ENCODE measurements around the gene ALPG. TPM values are rescaled to one million over a fixed set of nuclear protein-coding genes. Genes with fewer than 3 reads are reported as not detected.
A peak's percentile ranks its signal among the peaks of the same experiment; 100 is the strongest.
"Not testable (repeated sequence)": the region's sequence is repeated elsewhere in the genome, so short reads cannot be mapped to it uniquely, and the experiment has no call there.

The ALPG gene
- total RNA-seq, 1 experiment from 2014 or later = not detected

- not testable (repeated sequence) for H3K4me3 ChIP-seq; H3K27ac ChIP-seq; H3K36me3 ChIP-seq; DNase-seq; H3K4me1 ChIP-seq; H3K9me3 ChIP-seq (replicated peaks)
- peaks cover 13% of the 10 kb centered on the region; the same call in 1 of the 2 replicates for H3K27me3 ChIP-seq
Observed at GRCh38 chr2:232443669-232444408, 37.2 kb downstream of the ALPG start.

DNA sequence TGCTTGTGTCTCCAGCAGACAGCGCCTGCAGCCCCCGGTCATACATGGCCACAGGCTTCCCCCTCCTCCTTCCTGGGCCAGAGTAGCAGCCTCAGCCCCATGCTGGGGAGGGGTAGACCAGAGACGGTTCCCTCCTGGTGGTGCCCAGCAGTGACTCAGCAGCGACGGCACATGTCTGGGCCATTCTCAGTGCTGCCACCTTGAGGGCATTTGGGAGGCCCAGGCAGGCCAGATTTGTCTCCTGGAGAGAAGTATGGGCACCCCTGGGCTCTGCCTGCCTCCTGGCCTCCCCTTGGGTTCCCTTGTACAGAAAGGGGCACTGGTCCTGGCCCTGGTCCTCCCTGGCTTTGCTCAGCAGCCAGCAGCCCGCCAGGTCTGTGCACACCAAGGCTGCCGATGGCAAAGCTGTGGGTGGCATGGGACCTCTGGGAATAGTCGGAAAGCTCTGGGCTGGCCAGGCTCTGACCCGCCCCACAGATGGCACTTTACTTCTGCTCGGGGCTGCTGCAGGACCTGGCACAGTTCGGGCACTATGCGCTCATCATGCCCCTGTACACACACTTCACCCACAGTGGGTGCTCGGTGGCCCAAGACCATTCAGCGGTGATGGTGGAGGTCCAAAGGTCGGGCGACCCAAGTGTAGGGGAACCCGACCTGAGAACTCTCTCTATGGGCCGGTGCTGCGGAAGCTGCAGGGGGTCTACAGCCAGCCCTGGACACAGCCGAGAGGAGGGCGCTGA lies 37.9 kb downstream of the ALPG start:
- H3K9me3 ChIP-seq (replicated peaks) = no peaks in the 10 kb centered on the region
- DNase-seq = peak; percentile 60 to 70
- H3K36me3 ChIP-seq = no peaks in the 10 kb centered on the region
- no peak overlapping the region for H3K4me3 ChIP-seq
- H3K27me3 ChIP-seq = peaks cover 10% of the 10 kb centered on the region; the same call in 1 of the 2 replicates
- H3K27ac ChIP-seq = no peak overlapping the region
- peaks cover 5% of the 10 kb centered on the region; the same call in 1 of the 2 replicates for H3K4me1 ChIP-seq

DNA sequence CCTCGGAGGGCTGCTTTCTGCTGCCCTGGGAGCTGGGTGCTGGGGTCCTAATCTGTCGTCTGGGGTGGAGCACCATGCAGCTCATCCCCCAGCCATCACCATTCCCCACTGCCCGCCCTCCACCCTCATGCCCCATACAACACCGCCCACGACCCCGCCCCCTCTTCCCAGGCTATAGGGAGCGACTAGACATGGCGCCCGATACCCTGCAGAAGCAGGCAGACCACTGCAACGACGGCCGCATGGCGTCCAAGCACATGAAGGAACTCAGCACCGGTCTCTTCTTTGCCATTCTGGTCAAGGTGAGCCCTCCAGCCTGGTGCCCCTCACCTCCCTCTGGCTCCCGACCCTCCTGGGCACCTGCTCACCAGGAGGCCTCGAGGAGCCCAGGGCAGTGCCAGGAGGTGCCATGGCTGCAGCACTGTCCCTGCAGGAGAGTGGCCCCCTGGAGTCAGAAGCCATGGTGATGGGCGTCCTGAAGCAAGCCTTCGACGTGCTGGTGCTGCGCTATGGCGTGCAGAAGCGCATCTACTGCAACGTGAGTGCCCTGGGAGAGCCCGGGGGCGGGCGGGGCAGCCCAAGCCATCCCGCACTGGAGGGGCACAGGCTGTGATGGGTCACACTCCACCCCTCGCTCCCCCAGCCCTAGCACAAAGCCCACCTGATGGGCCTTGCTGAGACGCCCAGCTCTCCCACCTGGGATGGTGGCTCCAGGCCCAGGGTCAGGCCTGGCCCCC lies 38.7 kb downstream of the ALPG start:
- H3K4me3 ChIP-seq; H3K4me1 ChIP-seq; H3K9me3 ChIP-seq (replicated peaks); H3K36me3 ChIP-seq; DNase-seq; H3K27ac ChIP-seq: not testable (repeated sequence)
- peaks cover 16% of the 10 kb centered on the region for H3K27me3 ChIP-seq

GRCh38 chr2:232446266-232446777 lies 39.7 kb downstream of the ALPG start:
- H3K27me3 ChIP-seq = peaks cover 20% of the 10 kb centered on the region
- not testable (repeated sequence) for DNase-seq; H3K4me1 ChIP-seq; H3K36me3 ChIP-seq; H3K27ac ChIP-seq; H3K4me3 ChIP-seq; H3K9me3 ChIP-seq (replicated peaks)

GRCh38 chr2:232447091-232447620 lies 40.5 kb downstream of the ALPG start:
- Histone ChIP-seq H3K4me3 (no peak overlapping the region), H3K27ac (no peak overlapping the region), H3K4me1 (peaks cover 5% of the 10 kb centered on the region; the same call in 1 of the 2 replicates), H3K27me3 (peaks cover 20% of the 10 kb centered on the region), H3K9me3 (replicated peaks) (no peaks in the 10 kb centered on the region), H3K36me3 (no peaks in the 10 kb centered on the region)
- DNase-seq = no peak

DNA sequence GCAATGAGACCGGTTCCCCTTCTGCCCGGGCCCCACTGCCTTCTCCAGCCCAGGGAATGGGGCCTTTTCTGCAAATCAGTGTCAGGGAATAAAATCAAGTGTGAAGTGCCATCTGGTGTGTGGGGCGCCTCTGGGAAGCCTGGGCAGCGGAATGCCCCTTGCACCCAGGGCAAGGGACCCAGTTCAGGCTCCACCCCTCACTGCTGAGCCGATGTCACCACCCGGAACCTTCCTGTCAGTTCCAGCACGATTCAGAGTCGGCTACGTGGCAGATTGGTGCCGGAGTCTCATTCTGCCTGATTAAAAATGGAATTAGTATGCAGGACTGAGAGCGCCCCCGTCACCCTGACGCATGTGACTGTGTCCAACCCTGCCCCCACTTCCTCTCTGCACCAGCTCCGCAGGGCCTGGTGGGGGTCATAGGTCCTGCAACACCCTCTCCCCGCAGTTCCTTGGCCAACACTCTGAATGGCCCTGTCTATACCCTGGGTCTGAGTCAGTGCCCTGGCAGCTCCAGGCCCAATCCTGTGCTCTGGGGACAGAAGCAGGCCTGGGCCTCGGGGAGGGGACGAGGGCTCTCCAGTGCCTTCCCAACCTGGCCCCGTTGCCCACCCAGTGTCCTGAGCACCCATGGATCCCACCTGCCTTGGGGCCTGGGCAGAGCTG lies 41.1 kb downstream of the ALPG start:
- H3K4me3 ChIP-seq = no peak overlapping the region
- DNase-seq = no peak

GRCh38 chr2:232448304-232448690 lies 41.7 kb downstream of the ALPG start:
- Histone ChIP-seq H3K27me3 (peaks cover 24% of the 10 kb centered on the region), H3K4me3 (no peak overlapping the region), H3K4me1 (peaks cover 5% of the 10 kb centered on the region; the same call in 1 of the 2 replicates), H3K9me3 (replicated peaks) (no peaks in the 10 kb centered on the region), H3K36me3 (no peaks in the 10 kb centered on the region), H3K27ac (no peak overlapping the region)
- DNase-seq = no peak

More for the DNA sequence above, 41.1 kb downstream of the ALPG start:
- Histone ChIP-seq H3K36me3 (no peaks in the 10 kb centered on the region), H3K27ac (no peak overlapping the region), H3K27me3 (peaks cover 24% of the 10 kb centered on the region), H3K9me3 (replicated peaks) (no peaks in the 10 kb centered on the region), H3K4me1 (peaks cover 5% of the 10 kb centered on the region; the same call in 1 of the 2 replicates)

DNA sequence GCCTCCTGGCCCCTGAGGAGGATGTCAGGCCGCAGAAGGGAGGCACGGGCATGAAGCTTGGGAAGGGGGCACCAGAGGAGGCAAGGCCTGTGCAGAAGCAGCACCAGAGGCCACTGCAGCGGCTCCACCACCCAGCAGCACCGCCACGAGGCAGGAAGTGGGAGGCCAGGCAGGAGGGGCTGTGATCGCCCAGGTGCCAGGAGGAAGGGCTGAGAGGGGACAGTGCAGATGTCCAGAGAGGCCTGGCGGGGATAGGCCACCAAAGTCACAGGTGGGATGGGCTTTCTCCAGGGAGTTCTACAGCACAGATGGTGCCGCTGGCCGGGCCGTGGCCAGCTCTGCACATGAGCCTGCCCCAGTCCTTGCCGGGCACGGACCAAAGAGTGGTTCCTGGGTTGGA lies 43.3 kb downstream of the ALPG start:
- no peak for DNase-seq
- Histone ChIP-seq H3K4me3 (no peak overlapping the region), H3K27ac (no peak overlapping the region), H3K9me3 (replicated peaks) (no peaks in the 10 kb centered on the region), H3K36me3 (no peaks in the 10 kb centered on the region), H3K4me1 (no peaks in the 10 kb centered on the region), H3K27me3 (peaks cover 24% of the 10 kb centered on the region)

DNA sequence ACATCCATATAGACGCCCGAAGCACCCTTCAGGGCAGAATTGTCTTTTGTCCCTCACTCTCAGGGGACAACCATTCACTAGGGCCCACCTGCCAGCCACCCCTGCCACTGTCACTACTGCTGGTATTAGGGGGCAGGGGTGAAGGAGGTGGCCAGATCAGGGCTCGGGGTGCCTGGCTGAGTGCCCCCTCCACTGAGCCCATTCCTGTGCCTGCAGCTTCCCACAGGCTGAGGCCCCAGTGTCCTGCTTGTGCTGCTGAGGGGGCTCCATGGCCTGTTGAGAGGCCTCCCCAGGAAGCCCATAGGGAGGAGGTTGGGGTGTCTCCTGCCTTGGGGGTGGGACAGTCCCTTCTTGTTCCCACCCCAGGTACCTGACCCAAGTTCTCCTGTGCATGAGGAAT lies 45.0 kb downstream of the ALPG start:
- H3K4me3 ChIP-seq; H3K27ac ChIP-seq; DNase-seq; H3K4me1 ChIP-seq; H3K36me3 ChIP-seq; H3K9me3 ChIP-seq (replicated peaks): not testable (repeated sequence)
- peaks cover 24% of the 10 kb centered on the region for H3K27me3 ChIP-seq

DNA sequence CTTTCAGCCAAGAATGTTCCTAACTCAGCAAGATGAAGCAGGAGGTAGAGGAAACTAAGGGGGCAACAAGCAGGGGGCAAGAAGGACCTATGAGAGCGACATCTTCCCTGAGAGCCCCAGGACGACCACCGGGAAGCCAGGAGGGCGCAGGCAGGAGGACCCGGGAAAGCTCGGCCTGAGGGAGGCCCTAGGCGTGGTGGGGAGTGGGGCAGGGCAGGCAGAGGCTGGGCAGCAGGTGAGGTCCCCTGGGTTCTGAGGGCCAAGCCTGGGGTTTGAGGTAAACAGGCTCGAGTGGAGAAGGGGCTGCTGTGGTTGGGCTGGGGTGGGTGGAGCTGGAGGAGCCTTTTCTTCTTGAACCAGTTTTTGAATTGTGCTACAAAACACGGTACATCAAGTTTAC lies 48.0 kb downstream of the ALPG start:
- Histone ChIP-seq H3K27me3 (peaks cover 17% of the 10 kb centered on the region), H3K36me3 (no peaks in the 10 kb centered on the region), H3K9me3 (replicated peaks) (no peaks in the 10 kb centered on the region), H3K27ac (no peak overlapping the region), H3K4me1 (no peaks in the 10 kb centered on the region), H3K4me3 (no peak overlapping the region)
- no peak for DNase-seq

DNA sequence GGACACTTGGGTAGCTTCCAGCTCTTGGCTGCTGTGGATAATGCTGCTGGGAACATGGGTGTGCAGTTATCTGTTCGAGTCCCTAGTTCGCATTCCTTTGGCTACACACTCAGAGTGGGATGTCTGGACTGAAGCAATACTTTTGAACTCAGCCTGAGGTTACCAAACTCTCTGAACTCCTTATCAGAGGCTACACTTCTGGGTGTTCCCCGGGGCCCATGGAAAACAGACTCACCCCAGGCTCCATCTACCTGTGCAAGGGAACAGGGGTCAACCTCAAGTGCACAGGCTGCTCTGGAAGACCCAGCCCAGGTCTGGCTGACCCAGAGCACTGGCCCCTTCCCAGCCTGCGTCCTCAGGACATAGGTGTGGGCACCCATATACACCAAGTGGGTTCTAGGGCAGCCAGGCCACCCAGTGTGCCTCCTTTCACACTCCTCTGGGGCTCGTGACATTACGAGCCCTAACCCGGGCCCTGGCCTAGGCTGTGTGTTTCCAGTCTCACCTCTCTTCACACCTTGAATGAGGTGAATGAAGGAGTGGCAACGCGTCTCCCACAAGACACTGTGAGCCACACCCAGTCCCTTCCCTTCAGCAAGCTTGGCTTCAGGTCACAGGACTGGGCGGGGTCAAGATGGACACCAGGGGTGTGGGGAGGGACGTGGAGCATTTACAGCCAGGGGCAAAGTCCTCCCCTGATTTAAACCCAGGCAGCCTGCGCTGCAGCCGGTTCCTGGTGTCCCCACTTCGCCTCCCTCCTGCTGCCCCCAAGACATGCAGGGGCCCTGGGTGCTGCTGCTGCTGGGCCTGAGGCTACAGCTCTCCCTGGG lies 49.0 kb downstream of the ALPG start, which contains the start of gene ALPI:
ALPI (plus strand) TSS at position 728 of the 830 bp plus-strand sequence; CDS start at position 775, 47 bp downstream.
- Histone ChIP-seq H3K27ac (no peak within 1 kb of the TSS), H3K27me3 (peaks cover 8% of the 10 kb centered on the region), H3K36me3 (no peaks in the 10 kb centered on the region), H3K4me3 (no peak within 1 kb of the TSS), H3K9me3 (replicated peaks) (no peaks in the 10 kb centered on the region), H3K4me1 (no peaks in the 10 kb centered on the region)
- DNase-seq = no peak

DNA sequence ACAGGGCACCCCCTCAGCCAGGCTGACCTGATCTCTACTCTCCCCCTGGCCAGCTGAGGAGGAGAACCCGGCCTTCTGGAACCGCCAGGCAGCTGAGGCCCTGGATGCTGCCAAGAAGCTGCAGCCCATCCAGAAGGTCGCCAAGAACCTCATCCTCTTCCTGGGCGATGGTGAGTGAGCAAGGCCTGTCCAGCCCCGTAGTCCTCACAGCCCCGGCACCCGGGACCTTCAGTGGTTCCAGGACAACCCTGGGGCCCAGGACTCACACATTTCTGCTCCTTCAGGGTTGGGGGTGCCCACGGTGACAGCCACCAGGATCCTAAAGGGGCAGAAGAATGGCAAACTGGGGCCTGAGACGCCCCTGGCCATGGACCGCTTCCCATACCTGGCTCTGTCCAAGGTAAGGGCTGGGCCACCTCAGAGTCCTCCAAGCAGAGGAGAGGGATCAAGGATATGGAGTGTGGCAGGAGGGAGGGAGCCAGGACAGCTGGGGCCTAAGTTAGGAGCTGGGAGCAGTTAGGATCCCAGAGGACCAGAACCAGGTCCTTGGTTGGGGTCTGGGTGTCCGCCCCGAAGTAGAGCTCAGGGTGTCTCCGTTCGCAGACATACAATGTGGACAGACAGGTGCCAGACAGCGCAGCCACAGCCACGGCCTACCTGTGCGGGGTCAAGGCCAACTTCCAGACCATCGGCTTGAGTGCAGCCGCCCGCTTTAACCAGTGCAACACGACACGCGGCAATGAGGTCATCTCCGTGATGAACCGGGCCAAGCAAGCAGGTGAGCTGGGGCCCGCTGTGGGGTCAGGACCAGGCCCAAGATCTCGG lies 49.9 kb downstream of the ALPG start:
- H3K27ac ChIP-seq = no peak overlapping the region
- H3K36me3 ChIP-seq = no peaks in the 10 kb centered on the region
- no peak overlapping the region for H3K4me3 ChIP-seq
- DNase-seq = no peak
- H3K4me1 ChIP-seq = no peaks in the 10 kb centered on the region
- peaks cover 8% of the 10 kb centered on the region; the same call in 1 of the 2 replicates for H3K27me3 ChIP-seq
- H3K9me3 ChIP-seq (replicated peaks) = no peaks in the 10 kb centered on the region

Data from SJCRH30 (cell line).